GM23248 (cell line): ENCODE measurements around the gene DOCK3. TPM values are rescaled to one million over a fixed set of nuclear protein-coding genes. Genes with fewer than 3 reads are reported as not detected.
"Not testable (repeated sequence)": the region's sequence is repeated elsewhere in the genome, so short reads cannot be mapped to it uniquely, and the experiment has no call there.

Experiments used
- DNase-seq: peaks from one replicate; pipeline ENCODE4 v3.0.0-alpha.2; 2015
- H2AFZ ChIP-seq: fragments of 200-600 bp; sonication (generic); 2 replicates; pipeline ENCODE4 v1.6.1; 2016; ENCODE audit warnings: antibody characterized with exemption
- H3F3A ChIP-seq: fragments of 200-600 bp; sonication (generic); 2 replicates; pipeline ENCODE4 v1.6.1; 2016; ENCODE audit warnings: mild to moderate bottlenecking, antibody characterized with exemption, mixed run types; ENCODE audit not compliant: insufficient read depth
- H3K27ac ChIP-seq: fragments of 200-600 bp; sonication (generic); 2 replicates; pipeline ENCODE4 v1.5.1; 2016; ENCODE audit warnings: mild to moderate bottlenecking
- H3K27me3 ChIP-seq: fragments of 200-600 bp; sonication (generic); replicated peaks from 2 replicates; pipeline ENCODE4 v1.6.1; 2016; ENCODE audit warnings: mild to moderate bottlenecking; ENCODE audit not compliant: insufficient read depth
- H3K36me3 ChIP-seq: fragments of 200-600 bp; sonication (generic); 2 replicates; pipeline ENCODE4 v1.6.1; 2016; ENCODE audit warnings: low read depth, mild to moderate bottlenecking
- H3K4me1 ChIP-seq: fragments of 200-600 bp; sonication (generic); 2 replicates; pipeline ENCODE4 v1.6.1; 2016; ENCODE audit warnings: mild to moderate bottlenecking; ENCODE audit not compliant: insufficient read depth
- H3K4me2 ChIP-seq: fragments of 200-600 bp; sonication (generic); one replicate; pipeline ENCODE4 v1.6.1; 2016; ENCODE audit warnings: mild to moderate bottlenecking; ENCODE audit not compliant: unreplicated experiment
- H3K4me3 ChIP-seq: fragments of 200-600 bp; sonication (generic); 2 replicates; pipeline ENCODE4 v1.5.1; 2016; ENCODE audit warnings: mild to moderate bottlenecking
- H3K79me2 ChIP-seq: fragments of 200-600 bp; sonication (generic); 2 replicates; pipeline ENCODE4 v1.6.1; 2016; ENCODE audit warnings: mild to moderate bottlenecking; ENCODE audit not compliant: insufficient read depth
- H3K9ac ChIP-seq: fragments of 200-600 bp; sonication (generic); 2 replicates; pipeline ENCODE4 v1.6.1; 2016; ENCODE audit warnings: mild to moderate bottlenecking
- H3K9me2 ChIP-seq: fragments of 200-600 bp; sonication (generic); 2 replicates; pipeline ENCODE4 v1.6.1; 2016; ENCODE audit warnings: mixed run types, mild to moderate bottlenecking, moderate library complexity; ENCODE audit not compliant: insufficient read depth
- H3K9me3 ChIP-seq: fragments of 200-600 bp; sonication (generic); one replicate; pipeline ENCODE4 v1.6.1; 2017; ENCODE audit warnings: low read depth
- H4K20me1 ChIP-seq: fragments of 200-600 bp; sonication (generic); 2 replicates; pipeline ENCODE4 v1.6.0; 2016; ENCODE audit not compliant: insufficient read depth
- EZH2 ChIP-seq: fragments of 200-600 bp; sonication (generic); IDR thresholded peaks from 2 replicates; pipeline ENCODE4 v1.6.1; 2018; ENCODE audit warnings: antibody characterized with exemption, mild to moderate bottlenecking; ENCODE audit not compliant: insufficient read depth, poor library complexity, severe bottlenecking
- EZH2phosphoT487 ChIP-seq: fragments of 200-600 bp; sonication (generic); IDR thresholded peaks from 2 replicates; pipeline ENCODE4 v1.6.1; 2018; ENCODE audit warnings: antibody characterized with exemption, moderate library complexity, mild to moderate bottlenecking, low read depth; ENCODE audit not compliant: insufficient read depth
- WGBS, 2 experiments: methylation state at CpG; one replicate each; pipeline ENCODE4 v1.1.6; 2015 to 2017; ENCODE audit warnings: low lambda C conversion rate in 2 of 2, low coverage in 1 of 2; ENCODE audit errors: missing lambda C conversion rate in 2 of 2; 5-methylcytosine and 5-hydroxymethylcytosine counted together
- in situ Hi-C: fragments of 300-500 bp; cut with MboI; formaldehyde crosslinking; loops from 2 replicates; pipeline ENCODE4 v1.15.0; 2020
- polyA plus RNA-seq: library from polyadenylated mRNA; unstranded; fragments of >200 nt; fragmentation: Nextera tagmentation; extraction: Ambion mirVana; gene quantifications from 2 replicates; pipeline ENCODE4 v1.2.1, GENCODE V29; 2016
- total RNA-seq: library from RNA; depleted of rRNA; stranded (reverse); fragments of >200 nt; shearing (Covaris generic); gene quantifications from 2 replicates; pipeline ENCODE4 v1.2.3, GENCODE V29; 2014

DOCK3 gene
- total and polyA plus RNA-seq, 2 experiments from 2014 or later, result 0.23 to 0.43 TPM

DNA sequence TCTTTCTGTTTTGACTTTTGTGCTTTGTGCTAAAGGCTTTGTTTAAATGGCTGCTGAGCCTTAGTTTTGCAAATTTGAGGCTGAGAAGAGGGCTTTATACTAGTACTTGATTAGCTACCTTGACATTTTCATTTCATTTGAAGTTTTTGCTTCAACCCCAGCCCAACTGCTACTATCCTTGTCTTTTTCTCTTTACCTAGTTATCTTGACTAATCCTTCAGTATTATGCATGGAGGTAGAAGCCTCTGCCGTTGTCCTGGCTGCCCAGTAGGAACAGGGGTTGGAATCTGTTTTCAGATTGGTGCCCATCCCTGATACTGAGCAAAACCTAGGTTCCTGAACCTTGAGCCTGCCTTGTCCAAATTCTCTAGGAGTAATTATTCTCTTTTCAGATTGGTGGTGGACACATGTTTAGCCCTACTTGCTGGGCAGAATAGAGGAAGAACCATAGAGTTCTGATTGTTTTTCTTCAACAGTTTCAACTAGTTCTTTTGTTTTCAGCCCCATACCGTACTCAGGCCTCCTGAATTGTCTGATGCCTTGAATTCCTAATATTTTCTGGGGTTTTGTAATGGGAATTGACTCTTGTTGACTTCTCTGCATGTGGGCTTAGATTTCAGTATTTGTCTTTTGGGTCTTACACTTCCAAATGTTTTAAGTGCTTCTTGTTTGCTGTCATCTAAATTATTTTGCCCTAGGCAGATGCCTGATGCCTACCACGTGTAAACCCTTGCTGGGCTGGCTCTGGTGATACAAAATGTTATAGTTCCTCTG lies 143.2 kb downstream of the DOCK3 start:
- H2AFZ ChIP-seq, result no peak overlapping the region
- no peak for DNase-seq
- no peaks in the 10 kb centered on the region for H3K4me1 ChIP-seq
- WGBS, 2 experiments, result 3 to 6% methylated on average over 3 of the region's 3 CpGs
- in situ Hi-C loops, result no loop called here
- no peak overlapping the region for H3K4me2 ChIP-seq
- H3K9me3 ChIP-seq, result no peaks in the 10 kb centered on the region
- TF ChIP-seq EZH2phosphoT487, result no peak
- no peak for TF ChIP-seq EZH2
- H3K27me3 ChIP-seq, result no peaks in the 10 kb centered on the region
- H3K4me3 ChIP-seq, result no peak overlapping the region
- H3K36me3 ChIP-seq, result no peaks in the 10 kb centered on the region
- H3K79me2 ChIP-seq, result no peaks in the 10 kb centered on the region
- no peak overlapping the region for H3K9ac ChIP-seq
- no peaks in the 10 kb centered on the region for H3K9me2 ChIP-seq
- H3K27ac ChIP-seq, result no peak overlapping the region
- H4K20me1 ChIP-seq, result no peaks in the 10 kb centered on the region
- H3F3A ChIP-seq, result no peaks in the 10 kb centered on the region

DNA sequence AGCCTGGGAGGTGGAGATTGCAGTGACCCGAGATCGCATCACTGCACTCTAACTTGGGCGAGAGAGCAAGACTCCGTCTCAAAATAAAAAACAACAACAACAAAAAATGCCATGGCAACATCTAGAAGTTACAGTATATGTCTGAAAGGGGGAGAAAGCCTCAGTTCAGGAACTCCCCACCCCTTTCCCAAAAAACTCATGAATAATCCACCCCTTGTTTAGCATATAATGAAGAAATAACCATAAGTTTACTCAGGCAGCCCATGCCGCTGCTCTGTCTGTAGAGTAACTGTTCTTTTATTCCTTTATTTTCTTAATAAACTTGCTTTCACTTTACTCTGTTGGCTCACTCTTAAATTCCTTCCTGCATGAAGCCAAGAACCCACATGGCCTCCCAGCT lies 145.2 kb downstream of the DOCK3 start:
- Histone ChIP-seq H3K4me1 (no peaks in the 10 kb centered on the region), H3K27me3 (no peaks in the 10 kb centered on the region), H3K9me3 (no peaks in the 10 kb centered on the region), H3K79me2 (no peaks in the 10 kb centered on the region), H3K36me3 (no peaks in the 10 kb centered on the region), H3K4me2 (no peak overlapping the region), H3K4me3 (no peak overlapping the region), H3K9me2 (no peaks in the 10 kb centered on the region), H3F3A (no peaks in the 10 kb centered on the region), H2AFZ (no peak overlapping the region), H3K9ac (no peak overlapping the region), H4K20me1 (no peaks in the 10 kb centered on the region), H3K27ac (no peak overlapping the region)
- in situ Hi-C loops, result no loop called here
- TF ChIP-seq EZH2 (no peak), EZH2phosphoT487 (no peak)
- DNase-seq, result no peak
- WGBS, 2 experiments, result 45 to 63% methylated on average over 5 of the region's 5 CpGs

DNA sequence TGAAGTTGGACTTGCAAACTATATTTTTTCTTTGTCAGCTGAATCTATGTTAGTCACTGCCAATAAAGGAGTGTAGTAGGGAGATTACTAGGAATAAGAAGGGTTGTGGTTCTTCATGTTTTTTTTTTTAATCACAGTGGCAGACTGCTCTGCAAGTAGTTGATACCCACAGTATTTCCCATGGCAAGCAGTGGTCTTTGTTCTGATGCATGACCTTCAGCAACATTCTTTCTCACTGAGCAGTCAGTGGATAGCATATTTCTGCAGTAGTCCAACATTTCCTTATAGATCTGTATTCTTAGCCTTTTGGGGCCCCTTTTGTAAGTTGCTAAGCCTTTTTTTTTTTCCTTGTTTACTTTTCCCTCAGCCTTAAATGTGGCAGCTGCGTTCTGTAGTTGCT lies 151.1 kb downstream of the DOCK3 start:
- peaks cover 6% of the 10 kb centered on the region; the same call in 1 of the 2 replicates for H3K4me1 ChIP-seq
- H4K20me1 ChIP-seq, result no peaks in the 10 kb centered on the region
- H2AFZ ChIP-seq, result no peak overlapping the region
- no peak overlapping the region for H3K9ac ChIP-seq
- peak; percentile 34 for DNase-seq
- no peaks in the 10 kb centered on the region for H3K79me2 ChIP-seq
- in situ Hi-C loops, result no loop called here
- H3K9me3 ChIP-seq, result no peaks in the 10 kb centered on the region
- H3K27ac ChIP-seq, result no peak overlapping the region
- no peaks in the 10 kb centered on the region for H3F3A ChIP-seq
- TF ChIP-seq EZH2, result no peak
- WGBS, 2 experiments, result 7 to 19% methylated on average over 1 of the region's 1 CpG
- no peak overlapping the region for H3K4me2 ChIP-seq
- H3K27me3 ChIP-seq, result no peaks in the 10 kb centered on the region
- H3K9me2 ChIP-seq, result no peaks in the 10 kb centered on the region
- no peaks in the 10 kb centered on the region for H3K36me3 ChIP-seq
- H3K4me3 ChIP-seq, result no peak overlapping the region

DNA sequence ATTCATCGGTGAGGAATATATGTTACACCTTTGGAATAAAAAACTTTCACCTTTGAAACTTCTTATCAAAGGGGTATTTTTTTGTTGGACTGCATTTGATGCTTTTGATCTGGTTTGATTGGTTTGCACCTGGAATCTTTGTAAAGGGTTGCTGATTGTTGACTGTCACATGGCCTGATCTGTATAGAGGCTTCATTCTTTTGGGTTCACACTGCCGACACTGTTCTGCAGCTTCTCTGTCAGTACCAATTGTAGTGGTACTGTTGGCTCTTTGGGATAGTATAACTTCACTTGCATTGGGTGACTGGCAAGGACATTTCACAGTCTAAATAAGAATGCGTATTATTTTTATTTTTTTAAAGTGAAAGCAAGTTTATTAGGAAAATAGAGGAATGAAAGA lies 155.7 kb downstream of the DOCK3 start:
- no peaks in the 10 kb centered on the region for H3K36me3 ChIP-seq
- H3K4me1 ChIP-seq, result peaks cover 6% of the 10 kb centered on the region; the same call in 1 of the 2 replicates
- in situ Hi-C loops, result no loop called here
- H3K9me3 ChIP-seq, result no peaks in the 10 kb centered on the region
- H4K20me1 ChIP-seq, result peaks cover 4% of the 10 kb centered on the region; the same call in 1 of the 2 replicates
- no peaks in the 10 kb centered on the region; the same call in 1 of the 2 replicates for H3K27me3 ChIP-seq
- no peaks in the 10 kb centered on the region for H3F3A ChIP-seq
- TF ChIP-seq EZH2 (no peak), EZH2phosphoT487 (no peak)
- no peaks in the 10 kb centered on the region for H3K9me2 ChIP-seq
- WGBS, 2 experiments, result 35 to 49% methylated on average over 3 of the region's 3 CpGs
- no peaks in the 10 kb centered on the region for H3K79me2 ChIP-seq
- no peak overlapping the region for H2AFZ ChIP-seq
- H3K4me2 ChIP-seq, result no peak overlapping the region
- no peak overlapping the region for H3K27ac ChIP-seq
- no peak for DNase-seq
- no peak overlapping the region for H3K4me3 ChIP-seq
- no peak overlapping the region for H3K9ac ChIP-seq

DNA sequence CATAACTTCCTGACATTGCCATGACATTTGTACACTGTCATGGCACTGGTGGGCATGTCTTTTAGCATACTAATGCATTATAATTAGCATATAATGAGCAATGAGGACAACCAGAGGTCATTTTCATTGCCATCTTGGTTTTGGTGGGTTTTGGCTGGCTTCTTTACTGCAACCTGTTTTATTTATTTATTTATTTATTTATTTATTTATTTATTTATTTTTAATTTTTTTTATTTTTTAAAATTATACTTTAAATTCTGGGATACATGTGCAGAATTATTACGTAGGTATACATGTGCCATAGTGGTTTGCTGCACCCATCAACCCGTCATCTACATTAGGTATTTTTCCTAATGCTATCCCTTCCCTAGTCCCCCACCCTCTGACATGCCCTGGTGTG lies 156.3 kb downstream of the DOCK3 start:
- H3K27ac ChIP-seq, H3K27me3 ChIP-seq, H3K4me1 ChIP-seq, H2AFZ ChIP-seq, H3K4me2 ChIP-seq, in situ Hi-C loops, H3K9me3 ChIP-seq, DNase-seq, H3K9ac ChIP-seq, H3F3A ChIP-seq, H3K9me2 ChIP-seq, H4K20me1 ChIP-seq, H3K79me2 ChIP-seq, H3K4me3 ChIP-seq, H3K36me3 ChIP-seq: not testable (repeated sequence)
- 34 to 52% methylated on average over 2 of the region's 2 CpGs for WGBS, 2 experiments
